Mesenteric fat pad (tissue), 1 donor: ENCODE measurements around the gene RBBP8NL. TPM values are rescaled to one million over a fixed set of nuclear protein-coding genes. Genes with fewer than 3 reads are reported as not detected.
"Not testable (repeated sequence)": the region's sequence is repeated elsewhere in the genome, so short reads cannot be mapped to it uniquely, and the experiment has no call there.

ENCODE experiments used
- DNase-seq: peaks from one replicate; pipeline ENCODE4 v3.0.0-alpha.2; 2020; ENCODE audit warnings: low spot score
- total RNA-seq: library from RNA; stranded (reverse); fragmentation: NEBNext Ultra II Directional; extraction: Animal tissue kit (Norgen Biotek cat#: 25700); gene quantifications from one replicate; pipeline ENCODE4 v1.2.1, GENCODE V29; 2021
- donor health status: DM: yes; HTN: yes; CAD: no.

The RBBP8NL gene
- total RNA-seq, 1 donor from 2014 or later = not detected

- DNase-seq = no peak
These were observed 18.4 kb upstream of the RBBP8NL start for GRCh38 chr20:62445553-62446340.

- no peak for DNase-seq
These were observed 16.9 kb upstream of the RBBP8NL start for GRCh38 chr20:62444286-62444685.

- no peak for DNase-seq
These were observed 14.7 kb upstream of the RBBP8NL start for GRCh38 chr20:62441987-62442539.

GRCh38 chr20:62439218-62439617, 11.9 kb upstream of the RBBP8NL start:
- DNase-seq = no peak

- no peak for DNase-seq
These were observed 10.6 kb upstream of the RBBP8NL start for GRCh38 chr20:62437927-62438326.

GRCh38 chr20:62437496-62437895, 10.2 kb upstream of the RBBP8NL start:
- no peak for DNase-seq

GRCh38 chr20:62436692-62437091, 9.4 kb upstream of the RBBP8NL start:
- no peak for DNase-seq

- no peak for DNase-seq
These were observed 6.5 kb upstream of the RBBP8NL start for GRCh38 chr20:62433658-62434497.

GRCh38 chr20:62430866-62431447, 3.6 kb upstream of the RBBP8NL start:
- no peak for DNase-seq

- DNase-seq = no peak
These were observed 3.0 kb upstream of the RBBP8NL start for GRCh38 chr20:62430311-62430853.

- no peak for DNase-seq
These were observed 2.3 kb upstream of the RBBP8NL start for GRCh38 chr20:62429455-62430310.

- no peak for DNase-seq
These were observed 1.3 kb upstream of the RBBP8NL start for GRCh38 chr20:62428396-62429295.

- DNase-seq = no peak
These were observed 648 bp upstream of the RBBP8NL start for GRCh38 chr20:62428002-62428372.

GRCh38 chr20:62426699-62427131, 624 bp downstream of the RBBP8NL start:
- no peak for DNase-seq

- DNase-seq = not testable (repeated sequence)
These were observed 1.3 kb downstream of the RBBP8NL start for GRCh38 chr20:62426059-62426348.

- DNase-seq = no peak
These were observed 1.9 kb downstream of the RBBP8NL start for GRCh38 chr20:62425281-62426058.

GRCh38 chr20:62424249-62425107, 2.9 kb downstream of the RBBP8NL start:
- DNase-seq = no peak

GRCh38 chr20:62423326-62423706, 4.0 kb downstream of the RBBP8NL start:
- DNase-seq = no peak
